WTC11 (cell line): ENCODE measurements around the gene SCAF11.

Source experiments
- CTCF ChIP-seq: fragments of 200-600 bp; IDR thresholded peaks from 2 replicates; pipeline ENCODE4 v1.8.0; 2022; ENCODE audit warnings: antibody characterized with exemption
- FOXP4 ChIP-seq: sonication (generic); formaldehyde crosslinking; IDR thresholded peaks from 2 replicates; pipeline ENCODE4 v1.8.0; 2022; ENCODE audit warnings: mild to moderate bottlenecking, missing genetic modification reagents
- IRF2 ChIP-seq: sonication (generic); formaldehyde crosslinking; IDR thresholded peaks from 2 replicates; pipeline ENCODE4 v1.8.0; 2022; ENCODE audit warnings: low read depth, missing genetic modification reagents, borderline replicate concordance
- NFYB ChIP-seq: sonication (generic); formaldehyde crosslinking; conservative IDR thresholded peaks from 2 replicates; pipeline ENCODE4 v1.8.0; 2022; ENCODE audit warnings: low read depth, missing genetic modification reagents
- SP1 ChIP-seq: sonication (generic); formaldehyde crosslinking; conservative IDR thresholded peaks from 2 replicates; pipeline ENCODE4 v1.8.1; 2022; ENCODE audit warnings: missing genetic modification reagents
- TCF7 ChIP-seq: sonication (generic); formaldehyde crosslinking; IDR thresholded peaks from 2 replicates; pipeline ENCODE4 v1.8.0; 2022; ENCODE audit warnings: mild to moderate bottlenecking, low read depth, missing genetic modification reagents, moderate library complexity
- ZNF317 ChIP-seq: sonication (generic); formaldehyde crosslinking; IDR thresholded peaks from 2 replicates; pipeline ENCODE4 v1.8.1; 2023; ENCODE audit warnings: low read depth, mild to moderate bottlenecking, moderate library complexity, missing genetic modification reagents, borderline replicate concordance
- TF ChIP-seq, protein P1 (sequence below): sonication (generic); formaldehyde crosslinking; IDR thresholded peaks from 2 replicates; pipeline ENCODE4 v1.8.1; 2022; ENCODE audit warnings: low read depth, mild to moderate bottlenecking, moderate library complexity, missing genetic modification reagents, borderline replicate concordance
- TF ChIP-seq, protein P2 (sequence below): sonication (generic); formaldehyde crosslinking; IDR thresholded peaks from 2 replicates; pipeline ENCODE4 v1.8.1; 2022; ENCODE audit warnings: low read depth, missing genetic modification reagents, borderline replicate concordance
- TF ChIP-seq, protein P3 (sequence below): sonication (generic); formaldehyde crosslinking; IDR thresholded peaks from 2 replicates; pipeline ENCODE4 v1.8.1; 2022; ENCODE audit warnings: missing genetic modification reagents, borderline replicate concordance

DNA sequence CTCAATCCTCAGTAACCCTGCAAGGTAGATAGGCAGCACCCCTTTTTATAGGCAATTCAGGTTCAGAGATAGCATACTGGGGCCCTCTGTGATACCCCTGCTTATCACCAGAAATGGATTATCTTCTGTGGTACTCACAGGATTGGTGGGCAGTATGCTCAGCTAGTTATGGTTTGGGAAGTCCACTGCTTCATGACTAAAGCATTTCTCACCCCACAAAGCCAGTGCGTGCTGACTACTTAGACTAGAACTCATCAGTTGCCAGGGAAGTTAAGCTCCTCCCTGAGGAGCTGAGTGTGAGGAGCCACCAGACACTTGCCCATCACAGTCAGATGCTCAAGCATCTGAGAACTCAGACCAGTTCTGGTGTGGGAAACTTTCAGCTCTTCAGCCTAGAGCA is 76.3 kb downstream of the SCAF11 start:
- no peak for TF ChIP-seq ZNF317 (CRISPR knock-in tag)
- TF ChIP-seq, protein P1, sequence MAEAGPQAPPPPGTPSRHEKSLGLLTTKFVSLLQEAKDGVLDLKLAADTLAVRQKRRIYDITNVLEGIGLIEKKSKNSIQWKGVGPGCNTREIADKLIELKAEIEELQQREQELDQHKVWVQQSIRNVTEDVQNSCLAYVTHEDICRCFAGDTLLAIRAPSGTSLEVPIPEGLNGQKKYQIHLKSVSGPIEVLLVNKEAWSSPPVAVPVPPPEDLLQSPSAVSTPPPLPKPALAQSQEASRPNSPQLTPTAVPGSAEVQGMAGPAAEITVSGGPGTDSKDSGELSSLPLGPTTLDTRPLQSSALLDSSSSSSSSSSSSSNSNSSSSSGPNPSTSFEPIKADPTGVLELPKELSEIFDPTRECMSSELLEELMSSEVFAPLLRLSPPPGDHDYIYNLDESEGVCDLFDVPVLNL (CRISPR knock-in tag) = no peak
- TF ChIP-seq FOXP4 = no peak
- no peak for TF ChIP-seq NFYB
- TF ChIP-seq, protein P2, sequence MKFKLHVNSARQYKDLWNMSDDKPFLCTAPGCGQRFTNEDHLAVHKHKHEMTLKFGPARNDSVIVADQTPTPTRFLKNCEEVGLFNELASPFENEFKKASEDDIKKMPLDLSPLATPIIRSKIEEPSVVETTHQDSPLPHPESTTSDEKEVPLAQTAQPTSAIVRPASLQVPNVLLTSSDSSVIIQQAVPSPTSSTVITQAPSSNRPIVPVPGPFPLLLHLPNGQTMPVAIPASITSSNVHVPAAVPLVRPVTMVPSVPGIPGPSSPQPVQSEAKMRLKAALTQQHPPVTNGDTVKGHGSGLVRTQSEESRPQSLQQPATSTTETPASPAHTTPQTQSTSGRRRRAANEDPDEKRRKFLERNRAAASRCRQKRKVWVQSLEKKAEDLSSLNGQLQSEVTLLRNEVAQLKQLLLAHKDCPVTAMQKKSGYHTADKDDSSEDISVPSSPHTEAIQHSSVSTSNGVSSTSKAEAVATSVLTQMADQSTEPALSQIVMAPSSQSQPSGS = no peak
- TF ChIP-seq CTCF = no peak
- no peak for TF ChIP-seq TCF7
- TF ChIP-seq, protein P3, sequence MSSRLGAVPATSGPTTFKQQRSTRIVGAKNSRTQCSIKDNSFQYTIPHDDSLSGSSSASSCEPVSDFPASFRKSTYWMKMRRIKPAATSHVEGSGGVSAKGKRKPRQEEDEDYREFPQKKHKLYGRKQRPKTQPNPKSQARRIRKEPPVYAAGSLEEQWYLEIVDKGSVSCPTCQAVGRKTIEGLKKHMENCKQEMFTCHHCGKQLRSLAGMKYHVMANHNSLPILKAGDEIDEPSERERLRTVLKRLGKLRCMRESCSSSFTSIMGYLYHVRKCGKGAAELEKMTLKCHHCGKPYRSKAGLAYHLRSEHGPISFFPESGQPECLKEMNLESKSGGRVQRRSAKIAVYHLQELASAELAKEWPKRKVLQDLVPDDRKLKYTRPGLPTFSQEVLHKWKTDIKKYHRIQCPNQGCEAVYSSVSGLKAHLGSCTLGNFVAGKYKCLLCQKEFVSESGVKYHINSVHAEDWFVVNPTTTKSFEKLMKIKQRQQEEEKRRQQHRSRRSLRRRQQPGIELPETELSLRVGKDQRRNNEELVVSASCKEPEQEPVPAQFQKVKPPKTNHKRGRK (CRISPR knock-in tag) = no peak
- no peak for TF ChIP-seq SP1 (CRISPR knock-in tag)
- TF ChIP-seq IRF2 = no peak
